ENCODE results near the gene HDLBP.

Gene HDLBP

DNA sequence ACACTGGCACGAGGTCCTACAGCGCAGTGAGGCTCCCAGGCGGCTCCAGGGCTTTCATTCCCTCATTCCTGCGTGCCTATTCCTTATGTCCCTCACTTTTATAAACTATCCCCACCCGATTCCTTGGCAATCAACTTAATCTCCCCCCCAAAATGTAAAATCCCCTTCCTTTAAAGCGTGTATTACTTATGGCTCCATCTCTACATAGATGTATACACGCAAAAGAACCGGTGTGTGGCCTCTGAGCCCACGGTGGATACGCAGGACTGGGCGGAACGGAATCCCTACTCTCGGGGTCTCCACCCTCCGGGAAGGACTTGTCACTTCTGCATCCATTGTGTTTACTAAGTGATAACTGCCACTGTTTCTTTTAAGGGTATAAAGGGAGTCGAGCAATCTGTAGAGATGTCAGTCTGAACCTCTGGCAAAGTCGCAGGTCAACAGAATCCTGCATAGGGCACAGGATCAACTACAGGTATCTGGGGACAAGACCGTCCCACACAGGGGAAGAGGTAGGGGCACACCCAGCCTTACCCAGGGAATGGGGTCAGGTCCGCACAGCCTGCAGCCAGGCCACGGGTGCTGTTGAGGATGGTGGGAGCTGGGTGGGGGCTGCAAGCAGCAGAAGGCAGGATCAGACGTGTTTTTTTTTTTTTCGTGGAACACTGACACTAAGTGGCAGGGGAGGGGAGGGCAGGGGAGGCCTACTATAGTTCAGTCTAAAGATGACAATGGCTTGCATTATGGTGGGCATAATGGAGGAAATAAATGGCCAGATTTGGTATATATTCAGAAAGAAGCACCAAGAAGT is 42.1 kb downstream of the HDLBP start:
- DNase-seq: no peak

DNA sequence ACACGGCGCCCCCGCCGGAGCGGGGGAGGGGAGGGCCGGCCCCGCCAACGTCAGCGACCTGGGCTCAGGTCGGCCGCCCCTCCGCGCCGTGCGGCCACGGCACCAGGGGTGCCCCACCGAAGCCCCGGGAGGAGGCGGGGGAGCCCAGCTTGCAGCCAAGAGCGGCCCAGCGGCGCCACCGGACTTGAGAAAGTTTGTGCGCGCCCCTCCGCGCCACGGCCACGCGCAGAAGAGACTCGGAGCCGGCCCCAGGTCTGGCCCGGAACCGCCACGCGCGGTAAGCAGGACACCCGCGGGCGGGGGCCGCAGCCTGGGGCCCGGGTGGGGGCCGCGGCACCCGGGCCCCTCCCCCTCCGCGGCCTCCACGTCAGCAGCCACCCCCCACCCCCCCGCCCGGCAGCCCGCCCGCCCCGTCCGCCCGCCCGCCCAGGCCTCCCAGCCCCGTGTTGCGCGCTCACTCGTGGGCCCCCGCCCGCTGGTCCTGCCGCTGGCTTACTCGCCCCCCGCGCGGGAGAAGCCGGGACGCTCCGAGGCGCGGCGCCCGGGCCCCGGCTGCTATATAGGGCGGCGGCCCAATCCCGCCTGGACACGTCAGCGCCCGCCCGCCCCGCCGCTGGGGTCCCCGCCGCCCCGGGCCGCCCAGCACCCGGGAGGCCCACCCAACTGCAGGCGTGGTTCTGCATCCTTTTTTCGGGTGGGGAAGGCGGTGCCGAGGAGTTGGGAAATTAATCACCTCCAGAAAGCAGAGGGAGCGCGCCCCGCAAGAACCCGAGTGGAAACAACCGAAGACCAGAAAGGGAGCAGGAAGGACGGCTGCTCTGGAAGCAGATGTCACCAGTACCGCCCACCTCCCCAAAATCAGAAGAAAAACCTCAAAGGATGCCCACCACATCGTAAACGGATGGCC is 42.9 kb downstream of the HDLBP start:
- DNase-seq: no peak

DNA sequence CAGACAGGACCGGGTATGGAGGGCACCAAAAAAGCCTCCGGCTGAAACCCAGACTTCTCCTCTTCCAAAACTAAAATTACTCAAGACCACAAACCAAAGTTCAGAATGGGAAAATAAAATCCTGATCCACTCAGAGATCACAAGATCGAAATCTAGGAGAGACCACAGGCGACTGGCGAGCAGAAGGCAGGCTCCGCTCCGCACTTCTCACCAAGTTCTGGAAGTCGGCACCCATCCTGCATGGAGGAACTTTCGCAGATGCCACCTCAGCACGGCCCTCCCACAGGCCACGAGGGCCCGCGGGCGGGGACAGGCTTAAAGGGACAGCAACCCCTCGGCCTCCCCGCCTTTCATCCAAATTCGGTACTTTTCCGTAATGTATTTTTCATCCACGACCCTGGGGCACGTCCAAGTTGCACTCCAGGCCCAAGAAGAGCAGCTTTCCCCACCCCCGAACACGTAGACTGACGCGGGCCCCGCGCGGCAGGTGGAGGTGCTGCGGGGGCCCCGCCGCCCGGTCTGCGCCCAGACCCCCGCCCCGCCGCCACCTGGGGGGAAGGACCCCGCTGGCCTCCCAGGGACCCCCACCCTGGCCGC is 43.7 kb downstream of the HDLBP start:
- peak; percentile 61 for DNase-seq

DNA sequence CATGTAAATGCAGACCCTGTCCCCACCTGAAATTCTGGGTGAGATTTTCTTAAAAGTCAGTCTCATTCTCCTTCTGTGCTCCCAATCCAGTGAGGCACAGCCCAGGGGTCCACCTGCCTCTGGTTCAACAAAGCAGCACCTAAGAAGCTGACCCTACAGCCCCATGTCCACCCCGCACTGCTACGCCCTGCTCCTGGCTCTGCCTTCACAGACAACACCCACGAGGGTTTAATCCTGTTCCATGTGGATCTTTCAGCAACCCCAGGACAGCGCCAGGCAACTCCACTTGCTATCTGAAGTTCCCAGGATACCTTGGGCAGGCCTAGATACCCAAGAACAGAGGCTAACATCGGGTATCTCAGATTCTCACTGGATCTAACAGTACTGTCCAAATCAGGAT is 44.9 kb downstream of the HDLBP start:
- no peak for DNase-seq

DNA sequence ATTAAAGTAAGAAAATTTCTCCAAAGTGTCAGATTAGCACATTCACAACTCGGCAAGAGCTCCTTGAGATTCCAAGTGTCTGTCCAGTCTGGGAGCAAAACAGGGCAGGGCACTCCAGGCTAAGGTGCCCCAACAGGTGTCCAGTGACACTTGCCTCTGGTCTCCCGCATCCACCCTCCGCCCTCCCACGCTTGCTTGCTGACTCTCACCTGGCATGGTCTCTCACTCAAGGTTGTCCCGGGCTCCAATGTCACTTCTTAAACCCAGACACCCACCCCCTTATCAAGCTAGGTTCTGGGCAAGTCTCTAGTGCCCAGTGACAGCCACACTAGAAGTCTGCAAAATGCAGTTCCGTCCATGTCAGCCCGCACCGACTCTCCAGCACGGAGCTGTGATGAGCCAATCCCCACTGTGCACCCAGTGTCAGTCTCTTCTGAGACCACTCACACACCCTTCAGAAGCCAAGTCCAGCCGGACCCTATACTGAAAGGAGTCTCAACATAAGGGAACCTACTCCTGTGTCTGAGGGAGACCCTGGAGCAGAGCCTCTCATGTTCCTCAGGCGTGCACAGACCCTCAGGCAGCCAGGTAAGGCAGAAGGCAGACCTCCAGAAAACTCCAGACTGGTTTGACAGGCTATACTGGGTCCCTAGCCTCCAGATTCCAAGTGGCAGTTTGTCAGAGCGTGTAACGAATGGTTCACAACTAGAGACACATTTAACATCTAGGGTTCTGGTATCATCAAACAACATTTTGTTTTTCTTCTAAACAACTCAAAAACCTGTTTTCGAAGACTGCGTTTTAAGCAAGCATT is 45.6 kb downstream of the HDLBP start:
- DNase-seq: no peak

DNA sequence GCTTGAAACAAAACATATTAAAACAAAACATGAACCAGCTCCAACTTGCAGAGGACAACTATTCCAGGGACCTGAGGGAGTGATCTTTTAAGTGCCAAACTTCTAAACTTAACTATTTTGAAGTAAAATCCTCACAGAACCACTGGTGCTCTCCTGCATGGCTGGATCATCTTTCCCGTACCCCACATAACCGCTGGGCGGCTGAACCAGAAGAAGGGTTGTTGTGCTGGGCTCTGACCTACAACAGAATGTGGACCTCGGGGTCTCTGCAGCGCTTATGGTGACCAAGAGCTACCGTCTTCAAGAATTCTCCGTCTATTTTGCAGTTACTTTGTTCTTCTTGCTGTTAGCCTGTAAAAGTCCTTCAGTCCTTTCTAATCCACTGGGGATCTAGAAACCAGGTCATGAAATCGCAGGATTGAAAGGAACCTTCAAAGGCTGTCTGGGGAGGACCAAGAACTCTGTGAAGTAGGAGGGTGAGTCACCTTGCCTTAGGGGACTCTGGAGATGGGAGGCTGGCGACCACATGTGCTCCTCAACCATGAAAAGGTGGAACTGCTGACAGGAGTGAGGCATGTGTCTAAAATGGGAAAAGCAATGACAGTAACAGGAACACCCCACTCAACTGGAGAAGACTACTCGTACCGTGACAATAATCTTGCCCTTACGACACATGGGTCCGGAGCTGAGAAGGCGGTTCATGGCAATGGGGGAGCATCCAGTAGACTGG is 46.6 kb downstream of the HDLBP start:
- no peak for DNase-seq

DNA sequence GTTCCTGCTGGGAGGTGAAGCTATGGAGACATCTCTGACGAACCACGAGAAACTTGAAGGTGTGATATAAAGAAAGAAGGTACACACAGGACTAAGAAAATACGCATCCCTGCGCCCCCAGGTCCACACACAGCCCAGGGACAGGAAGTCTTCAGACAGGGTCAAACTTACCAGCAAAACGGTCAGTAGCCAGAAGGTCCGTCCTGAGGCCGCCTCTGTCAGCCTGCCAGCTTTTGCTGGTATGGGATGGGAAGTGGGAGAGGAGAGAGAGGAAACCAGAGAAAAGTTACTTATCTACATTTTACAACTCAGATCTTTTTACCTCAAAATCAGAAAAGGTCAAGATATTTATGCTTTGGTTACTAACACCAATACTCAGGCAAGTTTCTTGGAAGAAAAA is 47.2 kb downstream of the HDLBP start:
- no peak for DNase-seq

DNA sequence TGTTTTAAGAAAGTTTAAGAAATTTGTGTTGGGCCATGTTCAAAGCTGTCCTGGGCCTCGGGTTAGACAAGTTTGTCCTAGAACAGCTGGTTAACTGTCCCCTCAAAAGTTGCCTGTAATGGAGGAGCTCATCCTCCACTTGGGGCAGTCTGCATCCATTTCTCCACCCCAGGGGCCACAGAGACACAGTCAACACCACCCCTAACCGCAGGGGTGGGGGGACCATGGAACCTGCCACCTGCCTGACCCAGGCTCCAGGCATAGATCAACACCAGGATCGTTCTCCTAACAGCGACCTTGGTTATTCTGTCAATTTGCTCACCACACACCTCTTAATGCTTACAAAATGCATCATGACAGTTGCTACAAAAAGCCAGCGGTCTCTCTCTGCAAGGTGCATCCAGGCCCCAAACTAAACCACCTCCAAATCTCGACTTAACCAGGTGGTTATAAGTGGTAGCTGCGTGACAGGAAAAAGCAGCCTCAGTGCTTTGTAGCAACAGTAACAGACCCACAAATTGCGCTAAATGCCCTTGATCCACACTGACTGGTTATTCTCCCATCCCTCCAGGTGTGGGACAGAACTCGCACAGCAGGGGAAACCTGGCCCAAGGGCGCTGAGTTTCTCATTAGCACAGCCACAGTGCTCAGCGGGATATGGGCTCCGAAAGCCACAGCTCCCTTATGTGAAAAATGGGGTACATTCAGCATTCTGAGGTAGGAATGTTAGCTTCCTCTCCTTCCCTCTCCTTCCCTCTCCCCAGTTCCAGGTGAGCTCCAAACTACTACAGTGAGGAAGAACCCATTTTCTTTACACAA is 48.0 kb downstream of the HDLBP start:
- DNase-seq: no peak

DNA sequence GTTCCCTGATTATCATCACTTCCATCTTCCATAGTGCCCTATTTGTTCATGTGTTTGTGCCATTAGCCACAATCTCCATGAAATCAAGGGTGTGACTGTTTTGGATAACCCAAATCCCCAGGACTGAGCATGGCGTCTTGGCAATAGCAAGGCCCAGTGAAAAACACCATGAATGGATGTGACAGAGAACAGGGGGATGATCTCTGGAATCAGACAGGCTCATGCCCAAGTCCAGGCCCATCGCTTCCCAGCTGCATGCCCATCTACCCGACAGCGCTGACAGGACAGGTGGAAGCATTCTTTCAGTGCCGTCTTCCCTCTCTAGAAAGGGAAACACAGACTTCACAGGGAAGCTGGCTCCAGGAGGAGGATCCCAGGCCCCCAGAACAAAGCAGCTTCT is 50.0 kb downstream of the HDLBP start:
- no peak for DNase-seq

DNA sequence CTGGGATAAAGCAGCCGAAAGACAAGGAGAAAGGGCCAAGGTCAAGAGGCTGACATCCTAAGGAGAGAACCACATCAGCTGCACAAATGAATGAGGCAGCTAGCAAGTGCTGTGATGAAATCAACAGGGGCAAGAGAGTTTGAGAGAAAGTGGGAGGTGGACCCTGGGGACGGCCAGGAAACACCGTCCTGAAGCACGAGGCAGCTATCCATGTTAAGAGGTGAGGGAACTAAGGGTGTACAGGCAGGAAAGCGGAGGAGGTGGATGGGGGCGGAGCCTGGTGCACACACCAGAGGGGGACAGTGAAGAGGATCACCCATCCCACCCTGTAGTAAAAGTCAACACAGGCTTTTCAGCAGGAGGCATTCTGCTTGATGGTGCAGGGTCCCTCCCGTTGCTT is 52.4 kb downstream of the HDLBP start:
- no peak for DNase-seq

DNA sequence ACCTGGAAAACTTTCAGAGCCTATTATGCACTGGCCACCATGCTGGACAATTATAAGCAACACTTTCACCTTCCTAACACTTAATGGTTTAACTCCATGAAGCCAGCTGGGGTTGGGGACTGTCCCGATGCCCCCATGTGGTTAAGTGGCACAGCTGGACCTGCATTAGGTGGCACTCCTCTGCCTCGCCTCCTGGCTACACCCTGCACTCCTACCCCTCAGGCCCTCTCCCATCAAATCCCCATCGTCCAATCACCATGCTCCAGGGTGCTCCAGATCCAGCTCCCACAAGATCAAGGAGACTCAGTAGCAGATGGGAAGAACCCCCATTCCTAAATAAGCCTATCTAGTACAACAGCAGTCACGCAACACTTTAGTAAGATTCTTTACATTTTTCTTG is 53.8 kb downstream of the HDLBP start:
- no peak for DNase-seq

DNA sequence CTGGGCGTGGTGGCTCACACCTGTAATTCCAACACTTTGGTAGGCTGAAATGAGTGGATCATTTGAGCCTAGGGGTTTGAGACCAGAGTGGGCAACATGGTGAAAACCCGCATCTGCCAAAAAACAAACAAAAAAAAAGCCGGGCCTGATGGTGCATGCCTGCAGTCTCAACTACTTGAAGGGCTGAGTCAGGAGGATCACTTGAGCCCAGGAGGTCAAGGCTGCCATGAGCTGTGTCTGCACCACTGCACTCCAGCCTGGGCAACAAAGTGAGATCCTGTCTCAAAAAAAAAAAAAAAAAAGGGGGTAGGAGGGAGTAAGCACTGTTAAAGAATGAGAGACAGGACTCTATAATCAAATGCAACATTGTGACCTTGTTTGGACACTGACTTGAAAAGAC is 54.6 kb downstream of the HDLBP start:
- DNase-seq: no peak

DNA sequence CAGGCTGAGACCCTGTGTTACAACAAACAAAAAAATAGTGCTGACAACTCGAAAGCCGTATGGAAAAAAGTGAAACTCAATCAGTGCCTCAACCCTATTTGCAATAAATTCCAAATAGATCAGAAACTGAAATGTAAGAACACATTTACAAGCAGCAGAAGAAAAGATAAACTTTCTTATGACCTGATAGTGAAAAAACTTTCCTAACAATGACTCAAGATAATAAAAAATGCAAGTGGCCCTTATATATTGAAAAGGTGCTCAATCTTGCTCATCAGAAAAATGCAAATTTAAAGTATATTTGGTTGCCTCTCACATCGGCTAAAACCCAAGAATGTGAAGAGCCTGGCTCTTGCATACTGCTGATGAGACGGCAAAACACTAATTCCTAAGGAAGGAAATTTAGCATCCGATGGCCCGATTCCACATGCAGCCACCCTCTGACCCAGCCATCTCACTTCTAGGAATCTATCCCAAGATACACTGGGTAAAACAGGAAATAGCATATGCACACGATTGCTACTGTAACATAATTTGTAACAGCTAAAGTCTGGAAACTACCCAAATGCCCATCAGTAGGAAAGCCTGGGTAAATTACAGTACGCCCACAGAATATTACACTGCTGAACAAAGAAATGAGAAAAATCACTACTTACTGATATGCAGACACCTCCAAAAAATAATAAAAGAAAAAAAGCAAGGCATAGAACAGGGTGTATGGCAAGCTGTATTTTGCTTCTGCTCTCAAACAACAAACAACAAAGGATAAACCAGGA is 56.8 kb downstream of the HDLBP start:
- no peak for DNase-seq

DNA sequence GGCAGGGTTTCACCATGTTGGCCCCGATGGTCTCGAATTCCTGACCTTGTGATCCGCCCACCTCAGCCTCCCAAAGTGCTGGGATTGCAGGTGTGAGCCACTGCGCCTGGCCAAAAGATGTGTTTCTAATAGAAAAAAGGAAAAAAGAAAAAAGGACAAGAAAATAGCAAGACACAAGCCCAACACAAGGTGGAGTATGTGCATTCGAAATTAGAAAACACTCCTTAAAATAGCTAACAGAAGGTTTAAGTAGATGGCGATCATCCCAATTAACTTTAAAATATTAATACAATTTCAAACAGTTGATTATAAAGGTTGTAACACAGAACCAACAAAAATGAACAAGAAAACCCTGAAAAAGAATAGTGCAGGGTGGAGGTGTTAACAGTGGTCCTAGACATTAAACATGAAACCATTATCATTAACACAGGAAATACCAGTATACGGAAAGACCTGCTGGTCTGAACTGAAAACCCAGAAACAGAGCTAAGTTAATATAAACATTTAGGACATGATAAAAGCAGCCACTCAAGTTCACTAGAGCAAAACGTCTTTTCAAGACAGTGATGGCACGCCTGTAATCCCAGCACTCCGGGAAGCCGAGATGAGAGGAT is 57.9 kb downstream of the HDLBP start:
- no peak for DNase-seq

DNA sequence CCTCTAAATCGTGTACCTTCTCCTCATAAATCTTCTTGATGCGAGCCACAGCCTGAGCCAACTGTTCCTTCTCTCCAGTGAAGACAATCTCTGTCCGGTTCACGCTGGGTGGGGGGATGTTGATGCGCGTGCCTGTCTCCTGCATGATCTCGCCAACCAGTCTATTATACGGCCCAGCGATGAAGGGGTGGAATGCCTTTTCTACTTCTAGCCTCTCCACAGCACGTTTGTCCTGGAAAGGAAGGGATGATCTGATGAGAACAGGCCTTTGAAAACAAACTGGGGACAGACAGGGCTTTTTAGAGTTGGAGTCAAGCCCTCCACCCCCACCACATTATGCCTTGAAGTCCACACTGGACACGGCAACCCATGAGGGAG is 59.3 kb downstream of the HDLBP start:
- no peak for DNase-seq

DNA sequence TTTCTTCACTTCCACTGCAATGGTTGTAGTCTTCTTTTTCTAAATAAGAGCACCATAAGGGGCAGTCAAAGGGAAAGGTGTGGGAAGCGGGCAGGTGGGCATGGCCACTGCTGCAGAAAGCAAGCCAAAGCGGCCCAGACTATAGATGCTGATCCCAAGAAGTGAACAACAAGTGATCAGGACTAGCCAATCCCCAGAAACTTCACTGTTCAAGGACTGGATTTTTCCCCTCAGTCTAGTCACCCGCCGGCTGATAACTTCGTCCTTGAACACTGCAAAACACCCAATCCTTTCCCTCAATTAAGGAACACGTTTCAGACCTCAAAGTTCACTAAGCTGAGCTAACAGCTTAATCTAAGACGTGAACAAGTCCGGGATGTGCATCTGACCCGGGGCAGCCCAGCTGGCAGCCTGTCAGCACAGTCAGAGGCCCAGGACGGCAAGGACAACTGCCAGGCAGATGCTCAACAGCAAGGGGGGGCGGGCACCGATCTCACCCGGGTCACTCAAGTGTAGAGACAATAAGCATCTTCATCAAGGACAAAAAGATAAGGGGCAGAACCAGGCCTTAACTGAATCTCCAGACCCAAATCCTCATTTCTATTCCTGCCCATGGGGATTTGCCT is 59.8 kb downstream of the HDLBP start:
- no peak for DNase-seq

DNA sequence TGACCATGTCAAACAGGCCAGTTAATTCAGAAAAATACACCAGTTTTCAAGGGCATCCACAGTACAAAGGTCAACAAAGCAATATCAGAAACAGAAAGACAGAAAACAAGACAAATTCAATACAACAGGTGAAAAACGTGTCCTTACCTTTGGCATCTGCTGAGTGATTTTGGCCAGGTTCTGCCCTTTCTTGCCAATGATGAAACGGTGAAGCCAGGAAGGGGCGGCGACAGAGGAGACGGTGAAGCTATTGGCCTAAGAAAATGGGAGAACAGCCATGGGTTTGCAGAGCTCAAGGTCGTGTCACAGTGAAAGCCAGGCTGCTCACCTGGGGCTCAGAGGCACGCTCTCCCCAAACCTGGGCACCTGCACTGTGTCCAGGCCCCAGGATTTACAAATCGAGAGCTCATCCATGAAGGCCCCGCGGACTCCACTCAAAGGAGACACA is 60.5 kb downstream of the HDLBP start:
- DNase-seq: no peak

DNA sequence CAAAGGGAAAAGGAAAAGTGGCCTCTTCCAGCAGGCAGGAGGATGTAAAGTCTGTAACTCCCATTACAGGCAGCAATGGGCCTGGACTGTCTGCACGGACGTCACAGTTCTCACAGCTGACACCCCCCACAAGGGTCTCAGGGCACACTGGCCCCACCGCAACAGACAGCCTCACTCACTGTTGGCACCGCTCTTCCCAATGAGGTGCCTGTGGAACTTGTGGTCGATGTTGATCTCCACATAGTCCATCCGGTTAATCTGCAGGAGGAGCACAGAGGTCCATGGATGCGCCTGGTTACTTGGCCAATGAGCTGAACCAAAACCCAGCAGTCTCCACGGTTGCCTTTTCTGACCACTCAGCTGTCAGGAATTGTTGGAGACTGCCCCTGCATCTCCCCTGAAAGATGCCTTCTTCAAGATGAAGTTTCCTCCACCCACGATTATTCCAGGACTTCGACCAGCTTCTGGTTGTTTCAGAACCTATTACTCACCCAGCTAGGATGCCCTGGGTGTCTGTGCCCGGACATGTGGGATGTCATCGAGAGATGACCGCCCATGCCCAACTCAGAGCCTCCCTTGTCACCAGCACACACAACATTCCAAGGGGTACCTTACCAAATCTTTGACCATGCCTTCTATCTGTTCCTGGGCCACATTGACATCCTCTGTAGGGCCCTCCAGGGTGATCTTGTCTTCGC is 62.5 kb downstream of the HDLBP start:
- no peak for DNase-seq

DNA sequence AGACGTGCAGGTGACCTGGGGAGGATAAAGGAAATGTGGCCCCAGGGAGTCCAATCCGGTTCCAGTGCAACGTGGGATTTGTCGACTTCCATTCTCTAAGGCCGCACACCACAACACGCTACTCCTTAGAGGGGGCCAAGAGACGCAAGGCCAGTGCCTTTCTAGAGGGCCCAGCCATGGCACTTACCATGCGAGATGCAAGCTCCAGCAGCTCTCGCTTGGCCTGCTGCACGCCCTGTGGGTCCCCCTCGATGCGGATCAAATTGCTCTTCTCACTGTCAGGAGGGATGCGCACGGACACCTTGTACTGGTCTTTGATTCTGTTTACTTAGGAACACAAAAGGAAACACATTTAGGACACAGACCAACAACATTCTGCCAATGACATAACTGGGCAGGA is 65.8 kb downstream of the HDLBP start:
- no peak for DNase-seq

Data from 8988T (cell line).